OCI-LY7 (cell line): Measurements from ENCODE around the gene HRNR. TPM values are rescaled to one million over a fixed set of nuclear protein-coding genes. Genes with fewer than 3 reads are reported as not detected.
A peak's percentile ranks its signal among the peaks of the same experiment; 100 is the strongest.

Experiments used
- BruUV-seq: library from RNA; stranded (reverse); fragments of 400-500 nt; replicated peaks from 2 replicates; lab custom pipeline; 2021; lab: Mats Ljungman, UMichigan
- CTCF ChIA-PET: fragments of 300-600 bp; sonication (Branson Sonifier 250); formaldehyde crosslinking; loops from one replicate; lab custom pipeline; 2022; ENCODE audit warnings: antibody characterized with exemption; ENCODE audit not compliant: unreplicated experiment; lab: Charles Lee
- POLR2A ChIA-PET: fragments of 300-600 bp; sonication (Branson Sonifier 250); formaldehyde crosslinking; loops from one replicate; lab custom pipeline; 2022; ENCODE audit warnings: antibody characterized with exemption; lab: Charles Lee
- DNase-seq: peaks from one replicate; pipeline ENCODE4 v3.0.0-alpha.2; 2015; ENCODE audit warnings: low spot score
- H2AFZ ChIP-seq: fragments of 200-600 bp; sonication (generic), shearing (Covaris generic); 2 replicates; pipeline ENCODE4 v1.6.1; 2014; ENCODE audit warnings: mild to moderate bottlenecking, antibody characterized with exemption, low read length, moderate library complexity
- H3K27ac ChIP-seq: fragments of 200-600 bp; sonication (generic); 2 replicates; pipeline ENCODE4 v1.5.1; 2014; ENCODE audit warnings: mixed run types, low read depth, mild to moderate bottlenecking, moderate library complexity, low read length, inconsistent platforms; ENCODE audit not compliant: poor library complexity, severe bottlenecking
- H3K36me3 ChIP-seq: fragments of 200-600 bp; sonication (generic); 2 replicates; pipeline ENCODE4 v1.6.1; 2014; ENCODE audit warnings: mild to moderate bottlenecking, antibody characterized with exemption, low read length, moderate library complexity, mixed read lengths; ENCODE audit not compliant: insufficient read depth
- H3K4me1 ChIP-seq: fragments of 200-600 bp; sonication (generic); 2 replicates; pipeline ENCODE4 v1.5.1; 2014; ENCODE audit warnings: mild to moderate bottlenecking, low read length; ENCODE audit not compliant: insufficient read depth, poor library complexity, severe bottlenecking
- H3K4me2 ChIP-seq: fragments of 200-600 bp; sonication (generic); 2 replicates; pipeline ENCODE4 v1.6.1; 2014; ENCODE audit warnings: mild to moderate bottlenecking, low read length
- H3K4me3 ChIP-seq: fragments of 200-600 bp; sonication (generic); 2 replicates; pipeline ENCODE4 v1.5.1; 2014; ENCODE audit warnings: mild to moderate bottlenecking, low read depth, low read length; ENCODE audit not compliant: poor library complexity, severe bottlenecking
- H3K79me2 ChIP-seq: fragments of 200-600 bp; sonication (generic); 2 replicates; pipeline ENCODE4 v1.6.1; 2016; ENCODE audit warnings: low read depth, mild to moderate bottlenecking, low read length, moderate library complexity, mixed read lengths; ENCODE audit not compliant: insufficient read depth
- H3K9me2 ChIP-seq: fragments of 200-600 bp; sonication (generic); 2 replicates; pipeline ENCODE4 v1.6.1; 2016; ENCODE audit warnings: mild to moderate bottlenecking, low read length, mixed read lengths; ENCODE audit not compliant: insufficient read depth
- H3K9me3 ChIP-seq: fragments of 200-600 bp; sonication (generic); 2 replicates; pipeline ENCODE4 v1.6.1; 2014; ENCODE audit warnings: mild to moderate bottlenecking, mixed run types, low read length, mixed read lengths
- H4K20me1 ChIP-seq: fragments of 200-600 bp; sonication (generic); 2 replicates; pipeline ENCODE4 v1.6.1; 2014; ENCODE audit warnings: mild to moderate bottlenecking, antibody characterized with exemption, low read length, moderate library complexity, mixed read lengths; ENCODE audit not compliant: insufficient read depth
- EZH2phosphoT487 ChIP-seq: fragments of 200-600 bp; sonication (generic); IDR thresholded peaks from 2 replicates; pipeline ENCODE4 v1.6.1; 2018; ENCODE audit warnings: low read depth, borderline replicate concordance, mild to moderate bottlenecking, mixed run types, antibody characterized with exemption, low read length, moderate library complexity, mixed read lengths
- intact Hi-C: fragments of 100-400 bp; cut with micrococcal nuclease; formaldehyde crosslinking; loops from one replicate; pipeline ENCODE4 v1.10.0; 2022; ENCODE audit not compliant: unreplicated experiment
- total RNA-seq, 2 experiments: library from RNA; depleted of rRNA in 1 of 2; stranded (reverse); fragments of >200 nt in 1 of 2; shearing (Covaris generic) in 1 of 2; gene quantifications; 2 replicates each; pipeline ENCODE4 v1.2.3, GENCODE V29; 2014 to 2022
- TF ChIP-seq, protein P1 (sequence below): fragments of 200-600 bp; sonication (generic); conservative IDR thresholded peaks from 2 replicates; pipeline ENCODE4 v1.5.1; 2014; ENCODE audit warnings: mild to moderate bottlenecking, antibody characterized with exemption, low read length, moderate library complexity, mixed read lengths

HRNR gene
- total RNA-seq, 2 experiments from 2014 or later = not detected

DNA sequence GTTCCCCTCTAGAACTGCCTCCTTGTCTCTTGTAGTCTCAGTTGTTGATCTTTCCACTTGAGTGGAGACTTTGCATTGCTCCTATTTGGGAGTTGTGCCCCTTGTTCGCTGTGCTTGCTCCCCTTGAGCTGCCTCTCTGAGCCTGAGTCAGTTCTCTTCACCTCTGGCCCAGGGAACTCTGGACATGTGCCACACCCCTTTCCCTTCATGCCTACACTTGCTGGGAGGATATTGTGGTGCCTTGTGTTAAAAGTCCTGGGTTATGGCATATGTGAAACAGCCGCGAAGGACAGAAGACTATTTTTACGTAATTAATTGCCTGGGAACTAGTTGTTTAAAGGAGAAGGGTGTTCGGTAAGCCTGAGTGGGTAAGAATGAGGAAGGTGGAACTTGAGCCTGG is 32.7 kb downstream of the HRNR start:
- no peak for TF ChIP-seq EZH2phosphoT487
- TF ChIP-seq, protein P1, sequence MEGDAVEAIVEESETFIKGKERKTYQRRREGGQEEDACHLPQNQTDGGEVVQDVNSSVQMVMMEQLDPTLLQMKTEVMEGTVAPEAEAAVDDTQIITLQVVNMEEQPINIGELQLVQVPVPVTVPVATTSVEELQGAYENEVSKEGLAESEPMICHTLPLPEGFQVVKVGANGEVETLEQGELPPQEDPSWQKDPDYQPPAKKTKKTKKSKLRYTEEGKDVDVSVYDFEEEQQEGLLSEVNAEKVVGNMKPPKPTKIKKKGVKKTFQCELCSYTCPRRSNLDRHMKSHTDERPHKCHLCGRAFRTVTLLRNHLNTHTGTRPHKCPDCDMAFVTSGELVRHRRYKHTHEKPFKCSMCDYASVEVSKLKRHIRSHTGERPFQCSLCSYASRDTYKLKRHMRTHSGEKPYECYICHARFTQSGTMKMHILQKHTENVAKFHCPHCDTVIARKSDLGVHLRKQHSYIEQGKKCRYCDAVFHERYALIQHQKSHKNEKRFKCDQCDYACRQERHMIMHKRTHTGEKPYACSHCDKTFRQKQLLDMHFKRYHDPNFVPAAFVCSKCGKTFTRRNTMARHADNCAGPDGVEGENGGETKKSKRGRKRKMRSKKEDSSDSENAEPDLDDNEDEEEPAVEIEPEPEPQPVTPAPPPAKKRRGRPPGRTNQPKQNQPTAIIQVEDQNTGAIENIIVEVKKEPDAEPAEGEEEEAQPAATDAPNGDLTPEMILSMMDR = no peak
- Histone ChIP-seq H3K27ac (no peak overlapping the region), H3K4me2 (no peak overlapping the region), H3K4me3 (no peak overlapping the region), H3K79me2 (no peaks in the 10 kb centered on the region), H2AFZ (no peak overlapping the region), H4K20me1 (no peaks in the 10 kb centered on the region), H3K36me3 (no peaks in the 10 kb centered on the region), H3K9me3 (no peaks in the 10 kb centered on the region), H3K9me2 (no peaks in the 10 kb centered on the region), H3K4me1 (no peaks in the 10 kb centered on the region)
- BruUV-seq = no TSS peak
- DNase-seq = no peak
- ChIA-PET POLR2A (no interaction called here), CTCF (interaction anchor here (1.0 kb wide), 1 partner anchor 268 kb away, joined by 5 read pairs; no protein-coding TSS in a partner anchor)
- intact Hi-C loops = no loop called here

DNA sequence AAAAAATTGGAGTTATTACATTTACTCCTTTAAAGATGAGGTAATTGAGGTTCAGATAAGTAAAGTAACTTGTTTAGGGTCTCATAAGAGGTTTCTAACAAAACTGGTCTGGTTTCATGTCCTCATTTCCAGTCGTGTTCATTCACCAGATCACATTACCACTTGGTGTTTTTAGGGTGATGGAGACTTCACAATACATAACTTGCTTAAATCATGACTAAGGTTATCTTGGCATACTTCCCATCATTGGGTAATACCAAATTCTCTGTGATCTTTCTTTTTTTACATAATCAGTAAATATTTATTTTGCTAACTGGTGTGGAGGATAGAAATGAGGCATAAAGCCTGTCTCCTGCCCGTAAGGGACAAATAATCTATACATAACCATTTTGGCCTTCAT is 33.4 kb downstream of the HRNR start:
- Histone ChIP-seq H2AFZ (no peak overlapping the region), H4K20me1 (no peaks in the 10 kb centered on the region), H3K79me2 (no peaks in the 10 kb centered on the region), H3K36me3 (no peaks in the 10 kb centered on the region), H3K9me2 (no peaks in the 10 kb centered on the region), H3K27ac (no peak overlapping the region), H3K4me3 (no peak overlapping the region), H3K4me2 (no peak overlapping the region), H3K9me3 (no peaks in the 10 kb centered on the region), H3K4me1 (no peaks in the 10 kb centered on the region)
- DNase-seq = no peak
- ChIA-PET CTCF (interaction anchor here (1.0 kb wide), 1 partner anchor 269 kb away, joined by 5 read pairs; no protein-coding TSS in a partner anchor), POLR2A (no interaction called here)
- no peak for TF ChIP-seq EZH2phosphoT487
- TF ChIP-seq, protein P1 = no peak
- BruUV-seq = no TSS peak
- intact Hi-C loops = loop anchor here (1.0 kb wide), 1 partner anchor 270 kb away; no protein-coding TSS in a partner anchor

DNA sequence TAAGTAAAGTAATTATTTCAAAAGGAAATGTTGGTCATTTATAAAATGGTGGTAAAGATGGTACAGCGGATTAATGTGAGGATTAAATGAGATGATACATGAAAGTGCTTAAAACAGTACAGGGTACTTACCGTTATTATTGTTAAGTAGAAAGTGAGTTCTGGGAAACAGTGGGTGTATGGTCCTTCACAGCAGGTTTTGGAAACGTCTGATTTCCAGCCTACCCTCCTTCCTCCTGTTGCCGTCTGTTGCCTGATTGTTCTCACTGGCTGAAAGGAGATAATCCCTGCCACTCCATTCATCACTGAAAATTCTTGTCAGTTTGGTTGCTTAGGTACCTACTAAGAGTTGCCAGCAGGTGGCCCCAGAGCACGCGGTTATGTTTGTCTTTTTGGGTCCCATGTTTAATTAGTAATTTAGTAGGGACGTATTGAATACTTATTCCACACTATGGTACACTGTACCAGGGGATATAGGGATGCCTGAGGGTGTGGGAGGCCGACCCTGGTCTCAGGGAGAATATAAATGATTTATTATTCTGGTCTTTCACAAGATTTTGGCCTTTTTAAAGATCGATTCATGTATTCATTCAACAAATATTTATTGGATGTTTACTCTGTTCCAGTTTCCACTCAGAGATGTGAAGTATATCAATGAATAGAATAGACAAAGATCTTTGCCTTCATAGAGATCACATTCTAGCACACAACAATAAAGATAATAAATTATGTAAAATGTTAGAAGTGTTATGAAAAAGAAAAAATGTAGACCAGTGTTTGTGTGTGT is 34.1 kb downstream of the HRNR start:
- no peaks in the 10 kb centered on the region for H3K4me1 ChIP-seq
- CTCF ChIA-PET = no interaction called here
- H3K9me2 ChIP-seq = no peaks in the 10 kb centered on the region
- intact Hi-C loops = loop anchor here (1.0 to 10.0 kb wide), 3 partner anchors 252 to 270 kb away; no protein-coding TSS in a partner anchor
- no peaks in the 10 kb centered on the region for H4K20me1 ChIP-seq
- peak; percentile 48 for DNase-seq
- TF ChIP-seq, protein P1 = peak; percentile 86
- no peak for TF ChIP-seq EZH2phosphoT487
- H3K4me3 ChIP-seq = no peak overlapping the region
- POLR2A ChIA-PET = no interaction called here
- no peak overlapping the region for H3K4me2 ChIP-seq
- no peaks in the 10 kb centered on the region for H3K36me3 ChIP-seq
- H3K79me2 ChIP-seq = no peaks in the 10 kb centered on the region
- no peaks in the 10 kb centered on the region for H3K9me3 ChIP-seq
- no TSS peak for BruUV-seq
- no peak overlapping the region; the same call in 1 of the 2 replicates for H2AFZ ChIP-seq
- no peak overlapping the region for H3K27ac ChIP-seq
